Measurements from ENCODE around the gene NUDT3. TPM values are rescaled to one million over a fixed set of nuclear protein-coding genes. Genes with fewer than 3 reads are reported as not detected.
"Not testable (repeated sequence)": the region's sequence is repeated elsewhere in the genome, so short reads cannot be mapped to it uniquely, and the experiment has no call there.

Gene NUDT3
- total and polyA plus RNA-seq, 2 experiments from 2014 or later, result 12.1 to 31.1 TPM

DNA sequence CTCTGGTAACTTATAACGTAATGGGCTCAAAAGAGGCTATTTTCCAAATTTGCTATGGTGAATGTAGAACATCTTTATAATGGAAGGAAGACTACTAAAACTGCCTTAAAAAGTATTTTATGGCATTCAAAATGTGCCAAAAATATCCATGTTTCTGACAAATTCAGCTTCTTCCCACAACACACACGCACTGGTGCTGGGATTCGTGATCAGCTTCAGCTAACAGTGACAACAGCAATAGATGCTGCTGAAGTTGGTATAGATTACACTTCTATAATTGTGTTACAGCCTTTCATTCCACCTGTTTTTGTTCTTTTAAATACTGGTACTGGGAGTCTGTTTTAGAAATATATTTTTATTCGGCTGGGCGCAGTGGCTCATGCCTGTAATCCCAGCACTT lies 19.0 kb downstream of the NUDT3 start:
- no peaks in the 10 kb centered on the region for H3K27me3 Mint-ChIP-seq (ENCODE audit: insufficient read depth, low read depth, poor library complexity)
- no peak overlapping the region for H3K4me3 Mint-ChIP-seq
- DNase-seq (ENCODE audit: low spot score) (no peak), ATAC-seq (no peak)
- peaks cover 42% of the 10 kb centered on the region for H4K20me1 ChIP-seq (replicated peaks; ENCODE audit: insufficient read depth)
- H3K4me1 ChIP-seq (ENCODE audit: insufficient read depth), result 0 out of 2 replicates have a peak, but pooled peaks cover 3% of the 10 kb centered on the region
- H3K9me2 ChIP-seq (ENCODE audit: insufficient read depth), result no peaks in the 10 kb centered on the region
- no peaks in the 10 kb centered on the region for H3K4me1 Mint-ChIP-seq
- 0 out of 2 replicates have a peak, but pooled peaks cover 4% of the 10 kb centered on the region for H3F3A ChIP-seq (replicated peaks; ENCODE audit: low read depth)
- no peak overlapping the region for H3K27ac ChIP-seq (ENCODE audit: low read depth)
- no peak overlapping the region for H3K4me3 ChIP-seq
- H2AFZ ChIP-seq, result no peak overlapping the region
- H3K4me2 ChIP-seq, result no peak overlapping the region
- no peaks in the 10 kb centered on the region for H3K27me3 ChIP-seq (ENCODE audit: insufficient read depth)
- H3K9me3 Mint-ChIP-seq, result no peaks in the 10 kb centered on the region
- no peaks in the 10 kb centered on the region for H3K36me3 ChIP-seq (ENCODE audit: insufficient read depth)
- peaks cover 3% of the 10 kb centered on the region; the same call in 1 of the 3 replicates for H3K36me3 Mint-ChIP-seq (ENCODE audit: low read depth)
- no peak overlapping the region for H3K27ac Mint-ChIP-seq
- TF ChIP-seq, protein P1, sequence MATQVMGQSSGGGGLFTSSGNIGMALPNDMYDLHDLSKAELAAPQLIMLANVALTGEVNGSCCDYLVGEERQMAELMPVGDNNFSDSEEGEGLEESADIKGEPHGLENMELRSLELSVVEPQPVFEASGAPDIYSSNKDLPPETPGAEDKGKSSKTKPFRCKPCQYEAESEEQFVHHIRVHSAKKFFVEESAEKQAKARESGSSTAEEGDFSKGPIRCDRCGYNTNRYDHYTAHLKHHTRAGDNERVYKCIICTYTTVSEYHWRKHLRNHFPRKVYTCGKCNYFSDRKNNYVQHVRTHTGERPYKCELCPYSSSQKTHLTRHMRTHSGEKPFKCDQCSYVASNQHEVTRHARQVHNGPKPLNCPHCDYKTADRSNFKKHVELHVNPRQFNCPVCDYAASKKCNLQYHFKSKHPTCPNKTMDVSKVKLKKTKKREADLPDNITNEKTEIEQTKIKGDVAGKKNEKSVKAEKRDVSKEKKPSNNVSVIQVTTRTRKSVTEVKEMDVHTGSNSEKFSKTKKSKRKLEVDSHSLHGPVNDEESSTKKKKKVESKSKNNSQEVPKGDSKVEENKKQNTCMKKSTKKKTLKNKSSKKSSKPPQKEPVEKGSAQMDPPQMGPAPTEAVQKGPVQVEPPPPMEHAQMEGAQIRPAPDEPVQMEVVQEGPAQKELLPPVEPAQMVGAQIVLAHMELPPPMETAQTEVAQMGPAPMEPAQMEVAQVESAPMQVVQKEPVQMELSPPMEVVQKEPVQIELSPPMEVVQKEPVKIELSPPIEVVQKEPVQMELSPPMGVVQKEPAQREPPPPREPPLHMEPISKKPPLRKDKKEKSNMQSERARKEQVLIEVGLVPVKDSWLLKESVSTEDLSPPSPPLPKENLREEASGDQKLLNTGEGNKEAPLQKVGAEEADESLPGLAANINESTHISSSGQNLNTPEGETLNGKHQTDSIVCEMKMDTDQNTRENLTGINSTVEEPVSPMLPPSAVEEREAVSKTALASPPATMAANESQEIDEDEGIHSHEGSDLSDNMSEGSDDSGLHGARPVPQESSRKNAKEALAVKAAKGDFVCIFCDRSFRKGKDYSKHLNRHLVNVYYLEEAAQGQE (IDR thresholded peaks at IDR 0.05; ENCODE audit: unreplicated experiment), result no peak
- peaks cover 100% of the 10 kb centered on the region for H3K79me2 ChIP-seq (replicated peaks; ENCODE audit: insufficient read depth)

DNA sequence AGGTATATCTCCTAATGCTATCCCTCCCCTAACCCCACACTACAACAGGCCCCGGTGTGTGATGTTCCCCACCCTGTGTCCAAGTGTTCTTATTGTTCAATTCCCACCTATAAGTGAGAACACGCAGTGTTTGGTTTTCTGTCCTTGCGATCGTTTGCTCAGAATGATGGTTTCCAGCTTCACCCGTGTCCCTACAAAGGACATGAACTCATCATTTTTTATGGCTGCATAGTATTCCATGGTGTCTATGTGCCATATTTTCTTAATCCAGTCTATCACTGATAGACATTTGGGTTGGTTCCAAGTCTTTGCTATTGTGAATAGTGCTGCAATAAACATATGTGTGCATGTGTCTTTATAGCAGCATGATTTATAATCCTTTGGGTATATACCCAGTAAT lies 20.6 kb downstream of the NUDT3 start:
- H3K27ac Mint-ChIP-seq; H3K36me3 Mint-ChIP-seq (ENCODE audit: low read depth): not testable (repeated sequence)

DNA sequence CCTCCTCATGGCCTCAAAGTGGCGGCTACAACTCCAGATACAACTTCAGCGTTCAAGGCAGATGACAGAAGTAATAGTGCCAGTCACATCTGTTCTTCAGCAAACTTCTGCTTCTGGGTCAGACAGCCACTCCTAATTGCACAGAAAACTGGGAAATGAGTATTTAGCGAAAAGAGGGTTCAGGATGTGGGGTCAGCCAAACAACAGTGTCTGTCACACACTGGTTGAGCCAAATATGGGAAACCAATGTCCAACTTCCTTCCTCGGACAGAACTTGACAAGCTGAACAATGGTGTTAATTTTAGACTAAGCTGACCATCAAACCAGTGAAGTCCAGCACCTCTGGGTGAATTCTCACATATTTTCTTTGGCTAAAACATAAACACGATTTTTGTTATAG lies 22.1 kb downstream of the NUDT3 start:
- peaks cover 3% of the 10 kb centered on the region; the same call in 1 of the 3 replicates for H3K36me3 Mint-ChIP-seq (ENCODE audit: low read depth)
- TF ChIP-seq POLR2AphosphoS5 (IDR thresholded peaks at IDR 0.05; ENCODE audit: low read depth) (no peak), EZH2phosphoT487 (IDR thresholded peaks at IDR 0.05; ENCODE audit: unreplicated experiment) (no peak), CREB1 (CRISPR knock-in tag; IDR thresholded peaks at IDR 0.05; ENCODE audit: low read depth) (no peak), STAT1 (IDR thresholded peaks at IDR 0.05; ENCODE audit: unreplicated experiment) (no peak), NANOG (IDR thresholded peaks at IDR 0.05; ENCODE audit: borderline replicate concordance) (no peak), ZNF331 (CRISPR knock-in tag; IDR thresholded peaks at IDR 0.05; ENCODE audit: low read depth) (no peak), JUNB (IDR thresholded peaks at IDR 0.05; ENCODE audit: unreplicated experiment) (no peak)
- TF ChIP-seq, protein P2, sequence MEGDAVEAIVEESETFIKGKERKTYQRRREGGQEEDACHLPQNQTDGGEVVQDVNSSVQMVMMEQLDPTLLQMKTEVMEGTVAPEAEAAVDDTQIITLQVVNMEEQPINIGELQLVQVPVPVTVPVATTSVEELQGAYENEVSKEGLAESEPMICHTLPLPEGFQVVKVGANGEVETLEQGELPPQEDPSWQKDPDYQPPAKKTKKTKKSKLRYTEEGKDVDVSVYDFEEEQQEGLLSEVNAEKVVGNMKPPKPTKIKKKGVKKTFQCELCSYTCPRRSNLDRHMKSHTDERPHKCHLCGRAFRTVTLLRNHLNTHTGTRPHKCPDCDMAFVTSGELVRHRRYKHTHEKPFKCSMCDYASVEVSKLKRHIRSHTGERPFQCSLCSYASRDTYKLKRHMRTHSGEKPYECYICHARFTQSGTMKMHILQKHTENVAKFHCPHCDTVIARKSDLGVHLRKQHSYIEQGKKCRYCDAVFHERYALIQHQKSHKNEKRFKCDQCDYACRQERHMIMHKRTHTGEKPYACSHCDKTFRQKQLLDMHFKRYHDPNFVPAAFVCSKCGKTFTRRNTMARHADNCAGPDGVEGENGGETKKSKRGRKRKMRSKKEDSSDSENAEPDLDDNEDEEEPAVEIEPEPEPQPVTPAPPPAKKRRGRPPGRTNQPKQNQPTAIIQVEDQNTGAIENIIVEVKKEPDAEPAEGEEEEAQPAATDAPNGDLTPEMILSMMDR (conservative IDR thresholded peaks at IDR 0.05; ENCODE audit: low read depth in 2 of 2), result no peak
- TF ChIP-seq, protein P3, sequence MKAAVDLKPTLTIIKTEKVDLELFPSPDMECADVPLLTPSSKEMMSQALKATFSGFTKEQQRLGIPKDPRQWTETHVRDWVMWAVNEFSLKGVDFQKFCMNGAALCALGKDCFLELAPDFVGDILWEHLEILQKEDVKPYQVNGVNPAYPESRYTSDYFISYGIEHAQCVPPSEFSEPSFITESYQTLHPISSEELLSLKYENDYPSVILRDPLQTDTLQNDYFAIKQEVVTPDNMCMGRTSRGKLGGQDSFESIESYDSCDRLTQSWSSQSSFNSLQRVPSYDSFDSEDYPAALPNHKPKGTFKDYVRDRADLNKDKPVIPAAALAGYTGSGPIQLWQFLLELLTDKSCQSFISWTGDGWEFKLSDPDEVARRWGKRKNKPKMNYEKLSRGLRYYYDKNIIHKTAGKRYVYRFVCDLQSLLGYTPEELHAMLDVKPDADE (IDR thresholded peaks at IDR 0.05), result no peak
- TF ChIP-seq, protein P1 (IDR thresholded peaks at IDR 0.05; ENCODE audit: unreplicated experiment), result no peak

More for the DNA sequence above, 20.6 kb downstream of the NUDT3 start:
- not testable (repeated sequence) for H3K27me3 Mint-ChIP-seq (ENCODE audit: insufficient read depth, low read depth, poor library complexity); H3K27me3 ChIP-seq (ENCODE audit: insufficient read depth); ATAC-seq; DNase-seq (ENCODE audit: low spot score); H3K27ac ChIP-seq (ENCODE audit: low read depth); H3K9me3 Mint-ChIP-seq; H3F3A ChIP-seq (replicated peaks; ENCODE audit: low read depth); H3K4me1 ChIP-seq (ENCODE audit: insufficient read depth); H3K36me3 ChIP-seq (ENCODE audit: insufficient read depth); H3K4me3 ChIP-seq; H2AFZ ChIP-seq; H3K4me1 Mint-ChIP-seq; H3K4me2 ChIP-seq; H3K4me3 Mint-ChIP-seq; H3K9me2 ChIP-seq (ENCODE audit: insufficient read depth)
- Histone ChIP-seq H3K79me2 (replicated peaks; ENCODE audit: insufficient read depth) (peaks cover 100% of the 10 kb centered on the region), H4K20me1 (replicated peaks; ENCODE audit: insufficient read depth) (peaks cover 39% of the 10 kb centered on the region)

More for the DNA sequence above, 22.1 kb downstream of the NUDT3 start:
- Histone ChIP-seq H2AFZ (no peak overlapping the region), H3K9me2 (ENCODE audit: insufficient read depth) (no peaks in the 10 kb centered on the region), H3K27me3 (ENCODE audit: insufficient read depth) (no peaks in the 10 kb centered on the region), H4K20me1 (replicated peaks; ENCODE audit: insufficient read depth) (peaks cover 29% of the 10 kb centered on the region), H3K27ac (ENCODE audit: low read depth) (no peak overlapping the region), H3K4me1 (ENCODE audit: insufficient read depth) (no peaks in the 10 kb centered on the region), H3K4me3 (no peak overlapping the region), H3K79me2 (replicated peaks; ENCODE audit: insufficient read depth) (peaks cover 98% of the 10 kb centered on the region), H3K36me3 (ENCODE audit: insufficient read depth) (no peaks in the 10 kb centered on the region), H3F3A (replicated peaks; ENCODE audit: low read depth) (0 out of 2 replicates have a peak, but pooled peaks cover 4% of the 10 kb centered on the region), H3K4me2 (no peak overlapping the region)
- Mint-ChIP-seq H3K27me3 (ENCODE audit: insufficient read depth, low read depth, poor library complexity) (peaks cover 2% of the 10 kb centered on the region), H3K27ac (no peak overlapping the region), H3K4me1 (no peaks in the 10 kb centered on the region), H3K4me3 (no peak overlapping the region), H3K9me3 (no peaks in the 10 kb centered on the region)
- ATAC-seq (no peak), DNase-seq (ENCODE audit: low spot score) (no peak)
